HG03442 (cell line): Measurements from ENCODE around the gene HSF4.
A peak's percentile ranks its signal among the peaks of the same experiment; 100 is the strongest.

Experiments
- ATAC-seq: cut with Tn5 transposase; IDR thresholded peaks from one replicate; pipeline ENCODE4 v1.9.1; 2021; ENCODE audit warnings: mild to moderate bottlenecking, moderate library complexity; ENCODE audit not compliant: unreplicated experiment

The HSF4 gene

DNA sequence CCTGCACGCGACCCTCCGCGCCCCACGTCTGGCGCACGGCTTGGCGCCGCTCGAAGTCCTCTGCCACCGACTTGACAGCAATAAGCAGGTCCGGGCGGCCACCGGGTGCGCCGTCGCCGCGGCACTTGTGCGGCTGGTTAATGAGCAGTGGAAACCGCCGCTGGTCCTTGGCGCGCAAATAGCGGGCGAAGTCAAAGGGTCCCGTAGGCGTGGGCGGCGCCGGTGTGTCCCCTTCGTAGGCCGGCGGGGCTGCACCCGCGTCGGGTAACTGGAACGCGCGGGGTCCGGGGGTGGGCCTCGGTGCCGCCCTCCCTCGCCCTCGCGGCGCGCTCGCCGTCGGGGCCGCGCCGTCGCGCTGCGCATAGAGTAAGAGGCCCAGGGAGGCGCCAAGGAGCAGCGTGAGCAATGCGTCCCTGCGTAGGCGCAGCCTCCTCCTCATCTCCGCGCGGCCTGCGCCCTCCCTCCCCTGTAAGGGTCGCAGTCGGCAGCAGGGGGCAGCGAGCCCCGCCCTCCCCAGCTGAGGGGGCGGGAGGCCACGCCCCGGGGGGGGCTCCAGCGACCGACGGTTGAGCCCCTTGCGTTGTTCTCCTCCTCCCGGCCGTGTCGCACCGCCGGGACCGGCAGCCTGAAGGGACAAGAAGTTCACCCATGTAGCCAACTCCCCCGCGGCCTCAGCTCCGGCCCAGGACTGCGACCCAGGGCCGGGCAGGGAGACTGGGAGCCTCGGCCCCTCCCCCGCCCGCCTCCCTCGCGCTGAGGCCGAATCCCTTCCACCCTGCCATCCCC is 14.3 kb upstream of the HSF4 start:
- ATAC-seq, result peak; percentile 42

DNA sequence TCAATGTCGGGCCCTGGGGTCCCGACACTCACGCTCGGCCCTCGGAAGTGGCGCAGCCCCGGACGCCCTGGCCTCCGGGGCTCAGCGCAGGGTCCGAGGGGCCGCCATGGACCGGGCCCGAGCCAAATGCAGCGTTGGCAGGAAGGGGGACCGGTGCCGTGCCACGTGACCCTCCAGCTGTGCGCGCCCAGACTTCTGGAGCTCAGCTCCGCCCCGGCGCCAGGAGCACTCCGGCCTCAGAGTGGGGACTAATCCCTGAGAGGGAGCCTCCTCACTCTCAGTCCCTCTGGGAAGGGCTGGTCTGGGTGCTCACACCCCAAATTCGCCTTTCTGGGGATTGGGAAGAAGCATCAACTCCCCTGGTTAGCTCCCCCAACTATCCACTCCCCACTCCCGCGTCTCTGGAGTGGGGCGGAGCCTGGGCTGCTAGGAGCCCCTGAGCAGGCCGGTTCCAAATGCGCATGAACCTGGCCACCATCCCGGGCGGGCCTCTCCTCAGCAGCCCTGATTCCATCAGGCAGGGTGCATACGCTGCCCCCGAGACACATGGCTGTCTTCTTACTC is 13.6 kb upstream of the HSF4 start, which contains the start of gene B3GNT9:
TSS of gene B3GNT9 (minus strand) at position 166 of the 564 bp plus-strand sequence. CDS start 513 bp downstream, outside the sequence.
- peak; percentile 49 for ATAC-seq

- no peak for ATAC-seq
Observed at GRCh38 chr16:67151431-67152097, 13.0 kb upstream of the HSF4 start.

DNA sequence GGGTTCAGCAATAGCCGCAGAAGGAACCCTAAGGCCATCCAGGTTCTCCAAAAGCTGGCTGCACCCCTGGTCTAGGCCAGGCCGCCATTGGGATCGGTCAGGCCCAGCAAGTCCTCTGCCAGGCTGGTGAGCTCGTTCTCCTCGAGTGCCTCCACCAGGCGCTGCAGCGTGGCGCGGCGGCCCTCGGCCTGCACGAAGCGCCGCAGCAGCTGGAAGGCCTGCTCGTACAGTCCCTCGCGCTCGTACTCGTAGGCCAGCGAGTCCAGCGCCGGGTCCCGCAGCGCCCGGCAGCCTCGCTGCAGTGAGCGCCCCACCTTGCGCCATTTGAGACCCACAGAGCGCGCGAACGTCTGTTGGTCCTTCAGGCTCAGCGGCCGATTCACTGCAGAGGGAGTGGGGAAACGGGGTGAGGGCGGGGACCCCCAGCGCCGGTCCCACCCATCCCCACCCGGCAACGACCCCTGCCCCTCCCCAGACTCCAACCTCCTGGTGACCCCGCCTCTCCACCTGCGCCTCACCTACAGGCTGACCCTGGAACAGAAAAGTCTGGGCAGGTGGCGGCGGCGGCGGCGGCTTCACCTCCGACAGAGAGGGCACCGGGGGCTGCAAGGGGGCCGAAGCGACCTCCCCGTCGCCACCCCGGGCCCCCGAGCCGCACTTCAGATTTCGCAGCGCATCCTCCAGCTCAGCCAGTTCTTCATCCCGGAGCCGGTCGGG is 9.8 kb upstream of the HSF4 start:
- no peak for ATAC-seq

- ATAC-seq, result no peak
Observed at GRCh38 chr16:67155295-67156142, 9.0 kb upstream of the HSF4 start.

DNA sequence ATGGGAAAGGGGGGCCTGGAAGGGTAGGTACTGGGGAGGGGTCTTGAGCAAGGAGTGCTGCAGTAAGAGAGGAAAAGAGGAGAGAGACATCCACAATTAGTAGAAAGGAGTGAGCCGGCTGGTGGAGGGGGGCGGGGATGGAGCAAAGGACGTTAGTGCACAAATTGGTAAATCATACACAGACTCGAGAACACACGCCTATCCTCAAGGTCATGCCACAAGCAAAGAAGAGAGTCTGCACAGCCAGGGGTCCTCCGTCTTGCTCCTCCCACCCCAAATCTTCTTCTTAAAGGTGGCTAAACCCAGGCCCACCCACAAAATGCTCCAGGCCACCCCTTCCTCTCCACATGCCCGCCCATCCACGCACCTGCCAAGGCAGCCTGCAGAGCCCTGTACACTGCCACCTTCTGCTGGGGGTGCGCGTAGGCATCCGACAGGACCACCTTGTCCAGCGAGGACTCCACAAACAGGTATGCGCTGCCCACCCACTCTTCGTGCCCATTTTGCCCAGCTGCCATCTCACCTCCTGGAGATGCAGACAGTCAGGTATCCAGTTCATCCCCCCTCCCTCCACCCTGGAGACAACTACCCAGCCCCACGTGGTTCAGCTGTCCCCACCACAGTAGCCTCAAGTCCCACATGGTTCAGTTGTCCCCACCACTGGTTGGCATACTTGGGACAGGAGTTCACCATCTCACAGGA is 8.3 kb upstream of the HSF4 start:
- ATAC-seq, result no peak

DNA sequence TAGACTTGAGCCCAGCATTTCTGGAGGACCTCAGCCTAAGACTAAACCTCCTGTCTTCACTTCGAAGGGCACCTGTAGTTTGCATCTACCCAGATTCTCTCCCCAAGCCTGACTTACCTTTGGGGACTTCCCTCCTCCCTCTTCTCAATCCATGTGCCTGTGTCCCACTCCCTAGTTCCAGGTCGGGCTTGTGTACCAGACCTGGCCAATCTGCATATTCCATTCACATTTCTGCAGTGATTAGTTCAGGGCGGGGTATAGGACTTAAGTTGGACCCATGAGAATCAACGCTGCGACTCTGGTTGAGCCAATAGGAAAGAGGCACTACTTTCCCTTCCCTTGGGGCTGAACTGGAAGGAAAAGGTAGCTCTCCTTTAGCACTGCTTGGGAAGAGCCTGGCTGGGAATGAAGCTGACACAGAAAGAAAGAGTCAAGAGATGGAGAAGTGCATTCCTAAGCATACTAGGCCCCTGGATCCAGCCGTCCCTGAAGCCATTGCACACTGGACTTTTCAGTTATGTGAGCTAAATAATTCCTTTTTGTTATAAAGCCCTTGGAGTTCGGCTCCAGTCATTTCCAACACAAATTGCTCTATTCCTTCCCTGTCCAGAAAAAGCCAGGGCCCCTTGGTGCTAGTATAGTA is 7.3 kb upstream of the HSF4 start:
- no peak for ATAC-seq

- no peak for ATAC-seq
Observed at GRCh38 chr16:67157892-67158635, 6.5 kb upstream of the HSF4 start.

GRCh38 chr16:67158637-67159600 is 5.6 kb upstream of the HSF4 start:
- ATAC-seq, result peak; percentile 41

DNA sequence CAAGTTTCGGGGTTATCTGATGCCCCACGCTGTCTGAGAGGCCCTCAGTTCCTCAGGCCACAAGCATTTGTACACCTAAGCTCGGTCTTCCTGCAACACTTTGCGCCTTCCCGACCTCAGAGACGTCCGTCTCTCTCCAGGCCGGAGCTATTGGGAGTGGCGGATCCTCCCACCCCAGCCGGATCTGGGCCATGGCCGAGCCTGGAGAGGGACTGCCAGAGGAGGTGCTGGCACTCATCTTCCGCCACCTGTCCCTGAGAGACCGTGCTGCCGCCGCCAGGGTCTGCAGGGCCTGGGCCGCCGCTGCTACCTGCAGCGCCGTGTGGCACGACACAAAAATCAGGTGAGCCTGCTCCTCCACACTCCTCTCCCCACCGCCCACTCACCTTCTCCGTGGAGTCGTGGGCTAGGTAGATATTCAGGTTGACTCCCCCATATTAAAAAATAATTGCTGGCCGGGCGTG is 2.9 kb upstream of the HSF4 start:
- no peak for ATAC-seq

- ATAC-seq, result no peak
Observed at GRCh38 chr16:67162506-67163163, 1.9 kb upstream of the HSF4 start.

DNA sequence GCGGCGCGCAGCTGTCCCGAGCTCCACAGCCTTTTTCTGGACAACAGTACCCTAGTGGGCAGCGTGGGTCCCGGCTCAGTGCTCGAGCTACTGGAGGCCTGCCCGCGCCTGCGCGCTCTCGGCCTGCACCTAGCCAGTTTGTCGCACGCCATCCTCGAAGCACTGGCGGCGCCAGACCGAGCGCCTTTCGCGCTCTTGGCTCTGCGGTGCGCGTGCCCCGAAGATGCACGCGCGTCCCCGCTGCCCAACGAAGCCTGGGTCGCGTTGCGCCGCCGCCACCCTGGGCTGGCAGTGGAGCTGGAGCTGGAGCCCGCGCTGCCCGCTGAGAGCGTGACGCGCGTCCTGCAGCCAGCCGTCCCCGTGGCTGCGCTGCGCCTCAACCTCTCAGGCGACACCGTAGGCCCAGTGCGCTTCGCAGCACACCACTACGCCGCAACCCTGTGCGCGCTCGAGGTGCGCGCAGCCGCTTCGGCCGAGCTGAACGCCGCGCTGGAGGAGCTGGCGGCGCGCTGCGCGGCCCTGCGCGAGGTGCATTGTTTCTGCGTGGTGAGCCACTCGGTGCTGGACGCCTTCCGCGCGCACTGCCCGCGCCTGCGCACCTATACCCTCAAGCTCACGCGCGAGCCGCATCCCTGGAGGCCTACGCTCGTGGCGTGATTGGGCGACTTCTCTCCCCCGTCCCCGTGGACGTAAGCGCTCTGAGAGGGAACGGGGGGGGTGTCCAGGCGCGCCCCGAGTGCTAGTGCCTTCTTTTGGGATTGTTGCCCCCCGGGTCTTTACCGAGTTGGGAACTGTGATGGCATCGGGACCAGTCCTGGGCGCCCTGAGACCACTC is 1.2 kb upstream of the HSF4 start:
- ATAC-seq, result no peak

GRCh38 chr16:67163999-67164558 is 466 bp upstream of the HSF4 start:
- ATAC-seq, result no peak

GRCh38 chr16:67165121-67166078 is 855 bp downstream of the HSF4 start:
- no peak for ATAC-seq
